Ovary (tissue), 9 donors: ENCODE data around the gene PCDH1. TPM values are rescaled to one million over a fixed set of nuclear protein-coding genes. Genes with fewer than 3 reads are reported as not detected.

Source experiments
- DNase-seq, 5 donors: peaks; one replicate each; pipeline ENCODE4 v3.0.0-alpha.2; 2019 to 2020
- H3K27ac ChIP-seq, 2 donors: fragments of 200-600 bp; one replicate each; pipeline versions ENCODE4 v1.5.1 to v1.8.0; 2019 to 2022
- H3K27me3 ChIP-seq: fragments of 200-600 bp; one replicate; pipeline ENCODE4 v1.8.0; 2022
- H3K36me3 ChIP-seq: fragments of 200-600 bp; sonication (generic); one replicate; pipeline ENCODE4 v1.5.1; 2019
- H3K4me1 ChIP-seq: one replicate; pipeline ENCODE4 v1.8.1; 2013; ENCODE audit warnings: mild to moderate bottlenecking, moderate library complexity; ENCODE audit not compliant: insufficient read depth
- H3K4me3 ChIP-seq: fragments of 200-600 bp; sonication (generic); one replicate; pipeline ENCODE4 v1.5.1; 2017
- H3K9me3 ChIP-seq, 2 donors: fragments of 200-600 bp in 1 of 2; sonication (generic) in 1 of 2; one replicate each; pipeline versions ENCODE4 v1.5.1 to v1.8.1; 2013 to 2019; ENCODE audit warnings: mild to moderate bottlenecking in 1 of 2, moderate library complexity in 1 of 2
- EP300 ChIP-seq: sonication (generic); formaldehyde crosslinking; IDR thresholded peaks from one replicate; pipeline ENCODE4 v1.6.1; 2017; ENCODE audit warnings: antibody characterized with exemption
- POLR2A ChIP-seq: fragments of 450-650 bp; IDR thresholded peaks from one replicate; pipeline ENCODE4 v1.6.1; 2017; ENCODE audit warnings: antibody characterized with exemption, mild to moderate bottlenecking, moderate library complexity
- WGBS, 3 donors: extraction: QIAGEN DNeasy Blood & Tissue Kit in 1 of 3; methylation state at CpG; one replicate each; pipeline versions ENCODE4 v1.1.5 to v1.1.7; 2013 to 2017; 5-methylcytosine and 5-hydroxymethylcytosine counted together
- intact Hi-C, 4 donors: fragments of 100-400 bp; cut with DNase I; formaldehyde crosslinking; loops; one replicate each; pipeline versions ENCODE4 v1.11.0 to v1.15.1; 2022 to 2023
- polyA plus RNA-seq, 2 donors: library from polyadenylated mRNA; stranded (reverse); fragments of 200-250 nt in 1 of 2; fragments of 350-450 nt in 1 of 2; fragmentation: Illumina TruSeq in 1 of 2; extraction: RNeasy Lipid Tissue Mini Kit (QIAGEN cat#74804) in 1 of 2; gene quantifications; one replicate each; pipeline ENCODE4 v1.2.3, GENCODE V29; 2013 to 2014
- total RNA-seq, 7 donors: library from RNA; depleted of rRNA in 2 of 7; stranded (reverse); fragments of >200 nt in 2 of 7; fragmentation: NEBNext Ultra II Directional in 3 of 7; extraction: Animal tissue kit (Norgen Biotek cat#: 25700) in 3 of 7; gene quantifications; one replicate each; pipeline versions ENCODE4 v1.1.0 to v1.2.4, GENCODE V29; 2016 to 2023
- TF ChIP-seq, protein P1 (sequence below), 3 donors: fragments of 450-650 bp in 2 of 3; fragments of 200-600 bp in 1 of 3; IDR thresholded peaks; one replicate each; pipeline versions ENCODE4 v1.5.1 to v1.8.0; 2016 to 2022; ENCODE audit warnings: antibody characterized with exemption in 3 of 3, mild to moderate bottlenecking in 1 of 3
- donor health status: DM: no; HTN: no; CAD: no; lungs with moderate emphysema.
- donor health status: DM: no; HTN: no; CAD: no.
- donor health status: Bipolar disorder and iron deficiency.
- donor health status: DM: yes; HTN: yes; CAD: no.
- donor health status: DM: no; HTN: no; CAD: no.
- donor health status: DM: yes; HTN: yes; CAD: no.

Gene PCDH1
- total and polyA plus RNA-seq, 9 donors = 3.2 to 13.8 (median 7.0) TPM

GRCh38 chr5:141879941-141880738 lies 1.9 kb upstream of the PCDH1 start:
- intact Hi-C loops = loop anchor here (2.0 to 10.0 kb wide), 5 partner anchors 58 to 187 kb away; partner anchors contain the start of gene PCDH12 (in 1 of the 4)
- TF ChIP-seq POLR2A (no peak), EP300 (no peak)
- TF ChIP-seq, protein P1, sequence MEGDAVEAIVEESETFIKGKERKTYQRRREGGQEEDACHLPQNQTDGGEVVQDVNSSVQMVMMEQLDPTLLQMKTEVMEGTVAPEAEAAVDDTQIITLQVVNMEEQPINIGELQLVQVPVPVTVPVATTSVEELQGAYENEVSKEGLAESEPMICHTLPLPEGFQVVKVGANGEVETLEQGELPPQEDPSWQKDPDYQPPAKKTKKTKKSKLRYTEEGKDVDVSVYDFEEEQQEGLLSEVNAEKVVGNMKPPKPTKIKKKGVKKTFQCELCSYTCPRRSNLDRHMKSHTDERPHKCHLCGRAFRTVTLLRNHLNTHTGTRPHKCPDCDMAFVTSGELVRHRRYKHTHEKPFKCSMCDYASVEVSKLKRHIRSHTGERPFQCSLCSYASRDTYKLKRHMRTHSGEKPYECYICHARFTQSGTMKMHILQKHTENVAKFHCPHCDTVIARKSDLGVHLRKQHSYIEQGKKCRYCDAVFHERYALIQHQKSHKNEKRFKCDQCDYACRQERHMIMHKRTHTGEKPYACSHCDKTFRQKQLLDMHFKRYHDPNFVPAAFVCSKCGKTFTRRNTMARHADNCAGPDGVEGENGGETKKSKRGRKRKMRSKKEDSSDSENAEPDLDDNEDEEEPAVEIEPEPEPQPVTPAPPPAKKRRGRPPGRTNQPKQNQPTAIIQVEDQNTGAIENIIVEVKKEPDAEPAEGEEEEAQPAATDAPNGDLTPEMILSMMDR (IDR thresholded peaks at IDR 0.05) = no peak
- WGBS, 3 donors = 13 to 25% (median 15%) methylated on average over 7 of the region's 7 CpGs
- H3K27ac ChIP-seq = no peak overlapping the region
- H3K36me3 ChIP-seq = no peaks in the 10 kb centered on the region
- peak in 1 of 5 donors; percentile 13 for DNase-seq
- H3K4me3 ChIP-seq = no peak overlapping the region
- peaks cover 12% of the 10 kb centered on the region for H3K4me1 ChIP-seq
- H3K9me3 ChIP-seq = no peaks in the 10 kb centered on the region
- H3K27me3 ChIP-seq = peaks cover 2% of the 10 kb centered on the region

DNA sequence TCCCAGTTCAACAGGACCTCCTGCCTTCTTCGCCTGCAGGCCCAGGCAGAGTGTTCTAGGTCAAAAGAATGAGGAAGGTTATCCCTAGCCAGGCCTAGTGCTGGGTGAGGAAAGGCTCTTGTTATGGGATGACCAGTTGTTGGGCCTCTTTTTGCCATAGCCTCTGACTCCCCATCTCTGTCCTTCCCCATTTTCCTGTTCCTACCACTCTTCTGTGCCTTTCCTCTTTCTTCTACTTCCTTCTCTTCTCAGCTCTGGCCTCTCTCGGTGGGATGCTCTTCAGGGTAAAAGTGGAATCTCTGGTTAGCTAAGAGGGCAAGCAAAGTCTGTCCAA lies 1.2 kb upstream of the PCDH1 start:
- H3K9me3 ChIP-seq = no peaks in the 10 kb centered on the region
- intact Hi-C loops = loop anchor here in 3 of 4 donors (2.0 to 5.0 kb wide), 3 partner anchors 57 to 187 kb away; no protein-coding TSS in a partner anchor
- H3K36me3 ChIP-seq = no peaks in the 10 kb centered on the region
- 0 to 2% (median 0%) methylated on average over 2 of the region's 2 CpGs for WGBS, 3 donors
- peaks cover 2% of the 10 kb centered on the region for H3K27me3 ChIP-seq
- peaks cover 12% of the 10 kb centered on the region for H3K4me1 ChIP-seq
- no peak overlapping the region for H3K4me3 ChIP-seq
- H3K27ac ChIP-seq = no peak overlapping the region
- DNase-seq = no peak
- TF ChIP-seq, protein P1 (IDR thresholded peaks at IDR 0.05) = no peak
- no peak for TF ChIP-seq EP300
- no peak for TF ChIP-seq POLR2A

- TF ChIP-seq EP300 (no peak), POLR2A (no peak)
- TF ChIP-seq, protein P1 (IDR thresholded peaks at IDR 0.05) = peak; percentile 77 to 93 (median 82)
- peak; percentile 79 to 89 (median 85) for DNase-seq
- H3K36me3 ChIP-seq = no peaks in the 10 kb centered on the region
- no peak overlapping the region for H3K27ac ChIP-seq
- H3K4me3 ChIP-seq = peak overlapping the region; percentile 43
- intact Hi-C loops = loop anchor here in 3 of 4 donors (2.0 to 5.0 kb wide), 3 partner anchors 57 to 186 kb away; no protein-coding TSS in a partner anchor
- H3K4me1 ChIP-seq = peaks cover 12% of the 10 kb centered on the region
- H3K27me3 ChIP-seq = peaks cover 2% of the 10 kb centered on the region
- WGBS, 3 donors = 0 to 1% (median 0%) methylated on average over 40 of the region's 40 CpGs
- H3K9me3 ChIP-seq = no peaks in the 10 kb centered on the region
Observed at GRCh38 chr5:141878711-141879425, 658 bp upstream of the PCDH1 start.

DNA sequence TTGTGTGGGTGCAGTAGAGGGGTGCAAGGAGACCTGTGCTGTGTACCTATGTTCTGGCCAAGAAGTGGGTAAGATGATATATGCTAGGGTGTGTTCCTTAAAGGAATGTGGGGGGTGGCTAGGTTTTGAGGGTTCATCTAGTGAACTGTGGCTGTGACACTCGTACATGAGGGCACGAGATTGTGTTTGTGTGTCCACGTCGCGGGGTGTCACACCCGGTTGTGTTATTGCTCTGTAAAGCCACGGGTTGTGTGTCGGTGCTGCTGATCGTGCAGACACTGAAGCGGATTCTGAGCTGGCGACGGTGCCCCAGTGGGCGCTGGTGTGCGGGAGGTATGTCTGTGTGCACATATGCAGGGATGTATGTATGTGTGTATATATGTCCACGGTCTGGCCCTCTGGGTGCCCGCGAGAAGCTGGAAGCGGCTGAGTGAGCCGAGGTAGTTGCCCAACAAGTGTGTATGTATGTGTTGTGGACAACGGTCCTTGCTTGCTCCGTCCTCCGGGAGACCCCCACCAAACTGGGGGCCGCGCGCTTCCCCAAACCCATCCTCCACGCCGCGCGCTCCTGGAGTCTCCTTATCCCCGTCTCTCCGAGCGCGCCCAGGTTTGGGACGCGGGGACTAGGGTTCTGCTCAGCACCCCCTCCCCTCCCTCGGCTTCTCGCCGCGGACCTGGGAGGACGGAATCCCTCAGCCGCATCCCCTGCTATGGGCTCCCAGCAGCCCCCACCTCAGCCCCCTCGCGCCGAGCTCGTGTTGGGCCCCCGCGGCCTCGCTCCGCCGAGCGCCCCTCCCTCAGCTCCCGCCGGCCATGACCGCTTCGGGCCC lies 639 bp downstream of the PCDH1 start:
- intact Hi-C loops = loop anchor here in 3 of 4 donors (2.0 to 5.0 kb wide), 3 partner anchors 55 to 185 kb away; no protein-coding TSS in a partner anchor
- TF ChIP-seq POLR2A = no peak
- TF ChIP-seq, protein P1 (IDR thresholded peaks at IDR 0.05) = no peak
- TF ChIP-seq EP300 = no peak
- Histone ChIP-seq H3K4me1 (peaks cover 12% of the 10 kb centered on the region), H3K27me3 (peaks cover 2% of the 10 kb centered on the region), H3K4me3 (peak overlapping the region; percentile 43), H3K9me3 (no peaks in the 10 kb centered on the region), H3K36me3 (no peaks in the 10 kb centered on the region), H3K27ac (no peak overlapping the region)
- WGBS, 3 donors = 1% methylated on average over 40 to 55 of the region's 55 CpGs
- DNase-seq = no peak
